ENCODE measurements around the gene SCG2. TPM values are rescaled to one million over a fixed set of nuclear protein-coding genes. Genes with fewer than 3 reads are reported as not detected.
"Not testable (repeated sequence)": the region's sequence is repeated elsewhere in the genome, so short reads cannot be mapped to it uniquely, and the experiment has no call there.

SCG2 gene
- total RNA-seq, 2 experiments from 2014 or later, result not detected

GRCh38 chr2:223602972-223603371 lies 811 bp upstream of the SCG2 start:
- DNase-seq, result no peak
- no peaks in the 10 kb centered on the region for H3K4me1 Mint-ChIP-seq (ENCODE audit: low read depth)
- ChIA-PET CTCF (interaction anchor here (0.7 kb wide), 1 partner anchor 97 kb away, joined by 3 read pairs; no protein-coding TSS in a partner anchor), POLR2A (no interaction called here)
- no peak overlapping the region for H3K4me3 Mint-ChIP-seq
- intact Hi-C loops (cut with micrococcal nuclease), result loop anchor here (5.0 kb wide), 1 partner anchor 631 kb away; no protein-coding TSS in a partner anchor
- no peaks in the 10 kb centered on the region for H3K9me3 Mint-ChIP-seq
- H3K36me3 Mint-ChIP-seq, result no peaks in the 10 kb centered on the region
- H3K27me3 Mint-ChIP-seq, result peaks cover 5% of the 10 kb centered on the region
- no peak overlapping the region for H3K27ac Mint-ChIP-seq

- Mint-ChIP-seq H3K4me3 (no peak overlapping the region), H3K4me1 (ENCODE audit: low read depth) (no peaks in the 10 kb centered on the region), H3K27ac (no peak overlapping the region), H3K27me3 (peaks cover 5% of the 10 kb centered on the region), H3K36me3 (no peaks in the 10 kb centered on the region), H3K9me3 (no peaks in the 10 kb centered on the region)
- ChIA-PET CTCF (no interaction called here), POLR2A (no interaction called here)
- DNase-seq, result no peak
- intact Hi-C loops (cut with micrococcal nuclease), result loop anchor here (5.0 kb wide), 1 partner anchor 629 kb away; no protein-coding TSS in a partner anchor
These were observed 1.1 kb downstream of the SCG2 start for GRCh38 chr2:223601018-223601417.

- Mint-ChIP-seq H3K27ac (no peak overlapping the region), H3K4me3 (no peak overlapping the region), H3K9me3 (no peaks in the 10 kb centered on the region), H3K4me1 (ENCODE audit: low read depth) (no peaks in the 10 kb centered on the region), H3K36me3 (no peaks in the 10 kb centered on the region), H3K27me3 (peaks cover 5% of the 10 kb centered on the region)
- intact Hi-C loops (cut with micrococcal nuclease), result loop anchor here (5.0 kb wide), 1 partner anchor 628 kb away; no protein-coding TSS in a partner anchor
- CTCF ChIA-PET, result interaction anchor here (0.5 kb wide), 1 partner anchor 660 kb away, joined by 3 read pairs; no protein-coding TSS in a partner anchor
- DNase-seq, result no peak
- POLR2A ChIA-PET, result no interaction called here
These were observed 2.4 kb downstream of the SCG2 start for GRCh38 chr2:223599640-223600380.

GRCh38 chr2:223598994-223599639 lies 3.0 kb downstream of the SCG2 start:
- Mint-ChIP-seq H3K4me1 (ENCODE audit: low read depth) (no peaks in the 10 kb centered on the region), H3K36me3 (no peaks in the 10 kb centered on the region), H3K9me3 (no peaks in the 10 kb centered on the region), H3K4me3 (no peak overlapping the region), H3K27me3 (peaks cover 5% of the 10 kb centered on the region), H3K27ac (no peak overlapping the region)
- ChIA-PET CTCF (interaction anchor here (0.5 kb wide), 1 partner anchor 660 kb away, joined by 3 read pairs; no protein-coding TSS in a partner anchor), POLR2A (no interaction called here)
- intact Hi-C loops (cut with micrococcal nuclease), result no loop called here
- no peak for DNase-seq

GRCh38 chr2:223597076-223597475 lies 5.1 kb downstream of the SCG2 start:
- peaks cover 4% of the 10 kb centered on the region for H3K27me3 Mint-ChIP-seq
- ChIA-PET POLR2A (no interaction called here), CTCF (no interaction called here)
- no peak overlapping the region for H3K27ac Mint-ChIP-seq
- intact Hi-C loops (cut with micrococcal nuclease), result no loop called here
- H3K4me1 Mint-ChIP-seq (ENCODE audit: low read depth), result no peaks in the 10 kb centered on the region
- no peaks in the 10 kb centered on the region for H3K36me3 Mint-ChIP-seq
- H3K9me3 Mint-ChIP-seq, result peaks cover 4% of the 10 kb centered on the region
- H3K4me3 Mint-ChIP-seq, result no peak overlapping the region
- no peak for DNase-seq

- H3K4me1 Mint-ChIP-seq (ENCODE audit: low read depth), result no peaks in the 10 kb centered on the region
- H3K27me3 Mint-ChIP-seq, result peaks cover 4% of the 10 kb centered on the region
- H3K4me3 Mint-ChIP-seq, result no peak overlapping the region
- H3K36me3 Mint-ChIP-seq, result no peaks in the 10 kb centered on the region
- H3K9me3 Mint-ChIP-seq, result peaks cover 4% of the 10 kb centered on the region
- POLR2A ChIA-PET, result no interaction called here
- intact Hi-C loops (cut with micrococcal nuclease), result no loop called here
- CTCF ChIA-PET, result no interaction called here
- H3K27ac Mint-ChIP-seq, result no peak overlapping the region
- no peak for DNase-seq
These were observed 6.0 kb downstream of the SCG2 start for GRCh38 chr2:223596208-223596607.

GRCh38 chr2:223594831-223595230 lies 7.3 kb downstream of the SCG2 start:
- Mint-ChIP-seq H3K4me3 (no peak overlapping the region), H3K36me3 (no peaks in the 10 kb centered on the region), H3K9me3 (peaks cover 4% of the 10 kb centered on the region), H3K27ac (no peak overlapping the region), H3K27me3 (peaks cover 4% of the 10 kb centered on the region), H3K4me1 (ENCODE audit: low read depth) (no peaks in the 10 kb centered on the region)
- intact Hi-C loops (cut with micrococcal nuclease), result no loop called here
- ChIA-PET CTCF (no interaction called here), POLR2A (no interaction called here)
- no peak for DNase-seq

GRCh38 chr2:223594259-223594658 lies 7.9 kb downstream of the SCG2 start:
- CTCF ChIA-PET, result no interaction called here

GRCh38 chr2:223592689-223593088 lies 9.5 kb downstream of the SCG2 start:
- H3K27ac Mint-ChIP-seq; CTCF ChIA-PET; intact Hi-C loops (cut with micrococcal nuclease); POLR2A ChIA-PET; H3K9me3 Mint-ChIP-seq; H3K4me3 Mint-ChIP-seq; H3K36me3 Mint-ChIP-seq; DNase-seq; H3K4me1 Mint-ChIP-seq (ENCODE audit: low read depth); H3K27me3 Mint-ChIP-seq: not testable (repeated sequence)

More at GRCh38 chr2:223594259-223594658, 7.9 kb downstream of the SCG2 start:
- H3K27me3 Mint-ChIP-seq, result peaks cover 4% of the 10 kb centered on the region
- H3K4me3 Mint-ChIP-seq, result no peak overlapping the region
- DNase-seq, result no peak
- H3K4me1 Mint-ChIP-seq (ENCODE audit: low read depth), result no peaks in the 10 kb centered on the region
- H3K9me3 Mint-ChIP-seq, result peaks cover 4% of the 10 kb centered on the region
- POLR2A ChIA-PET, result no interaction called here
- intact Hi-C loops (cut with micrococcal nuclease), result no loop called here
- H3K27ac Mint-ChIP-seq, result no peak overlapping the region
- no peaks in the 10 kb centered on the region for H3K36me3 Mint-ChIP-seq

GRCh38 chr2:223591596-223591995 lies 10.6 kb downstream of the SCG2 start:
- CTCF ChIA-PET, result no interaction called here

GRCh38 chr2:223590964-223591363 lies 11.2 kb downstream of the SCG2 start:
- Mint-ChIP-seq H3K27ac (no peak overlapping the region), H3K9me3 (peaks cover 4% of the 10 kb centered on the region), H3K36me3 (no peaks in the 10 kb centered on the region), H3K4me1 (ENCODE audit: low read depth) (no peaks in the 10 kb centered on the region), H3K4me3 (no peak overlapping the region), H3K27me3 (no peaks in the 10 kb centered on the region)
- POLR2A ChIA-PET, result no interaction called here
- no peak for DNase-seq
- CTCF ChIA-PET, result no interaction called here
- intact Hi-C loops (cut with micrococcal nuclease), result no loop called here

More at GRCh38 chr2:223591596-223591995, 10.6 kb downstream of the SCG2 start:
- Mint-ChIP-seq H3K27me3 (no peaks in the 10 kb centered on the region), H3K9me3 (peaks cover 4% of the 10 kb centered on the region), H3K36me3 (no peaks in the 10 kb centered on the region), H3K27ac (no peak overlapping the region), H3K4me3 (no peak overlapping the region), H3K4me1 (ENCODE audit: low read depth) (no peaks in the 10 kb centered on the region)
- POLR2A ChIA-PET, result no interaction called here
- intact Hi-C loops (cut with micrococcal nuclease), result no loop called here
- no peak for DNase-seq

GRCh38 chr2:223589901-223590300 lies 12.3 kb downstream of the SCG2 start:
- Mint-ChIP-seq H3K36me3 (no peaks in the 10 kb centered on the region), H3K4me1 (ENCODE audit: low read depth) (no peaks in the 10 kb centered on the region), H3K27me3 (no peaks in the 10 kb centered on the region), H3K27ac (no peak overlapping the region), H3K4me3 (no peak overlapping the region), H3K9me3 (peaks cover 4% of the 10 kb centered on the region)
- DNase-seq, result no peak
- ChIA-PET CTCF (no interaction called here), POLR2A (no interaction called here)
- intact Hi-C loops (cut with micrococcal nuclease), result no loop called here

- Mint-ChIP-seq H3K9me3 (peaks cover 4% of the 10 kb centered on the region), H3K4me1 (ENCODE audit: low read depth) (no peaks in the 10 kb centered on the region), H3K4me3 (no peak overlapping the region), H3K27ac (no peak overlapping the region), H3K36me3 (no peaks in the 10 kb centered on the region), H3K27me3 (no peaks in the 10 kb centered on the region)
- no peak for DNase-seq
- CTCF ChIA-PET, result no interaction called here
- intact Hi-C loops (cut with micrococcal nuclease), result no loop called here
- POLR2A ChIA-PET, result no interaction called here
These were observed 13.9 kb downstream of the SCG2 start for GRCh38 chr2:223588251-223588650.

Measured in activated CD4-positive, alpha-beta memory T cell treated with anti-CD3 and anti-CD28 coated beads for 36 hours (primary cell).